GM21447 (cell line): ENCODE results near the gene CNGA1.
"Not testable (repeated sequence)": the region's sequence is repeated elsewhere in the genome, so short reads cannot be mapped to it uniquely, and the experiment has no call there.

Experiments
- ATAC-seq: cut with Tn5 transposase; IDR thresholded peaks from one replicate; pipeline ENCODE4 v1.9.1; 2021; ENCODE audit not compliant: unreplicated experiment

CNGA1 gene

GRCh38 chr4:48031802-48032525, 15.5 kb upstream of the CNGA1 start:
- no peak for ATAC-seq

DNA sequence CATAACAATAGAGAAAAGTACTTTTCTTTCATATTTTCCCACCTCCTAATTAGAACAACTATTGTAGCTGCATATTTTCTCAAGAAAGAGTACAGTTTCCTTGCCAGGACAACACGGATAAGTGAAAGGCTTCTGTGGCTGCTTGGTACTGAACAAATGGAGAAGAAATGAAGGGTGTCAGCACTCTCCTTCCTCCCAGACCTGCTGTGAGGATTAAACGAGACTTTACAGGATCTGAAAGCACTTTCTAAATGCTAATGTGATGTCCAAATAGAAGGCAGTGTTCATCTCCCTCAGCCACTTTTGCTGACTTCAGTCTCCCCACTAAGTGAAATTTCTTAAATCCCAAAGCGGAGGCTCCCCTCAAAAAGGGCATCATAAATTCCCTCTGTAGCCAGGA, 14.0 kb upstream of the CNGA1 start:
- no peak for ATAC-seq

DNA sequence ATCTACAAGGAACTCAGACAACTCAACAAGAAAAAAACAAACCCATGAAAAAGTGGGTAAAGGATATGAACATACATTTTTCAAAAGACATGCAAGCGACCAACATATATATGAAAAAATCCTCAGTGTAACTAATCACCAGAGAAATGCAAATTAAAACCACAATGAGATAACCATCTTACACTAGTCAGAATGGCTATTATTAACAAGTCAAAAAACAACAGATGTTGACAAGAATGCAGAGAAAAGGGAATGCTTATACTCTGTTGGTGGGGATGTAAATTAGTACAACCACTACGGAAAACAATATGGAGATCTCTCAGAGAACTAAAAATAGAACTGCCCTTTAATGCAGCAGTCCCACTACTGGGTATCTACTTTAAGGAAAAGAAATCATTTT, 12.2 kb upstream of the CNGA1 start:
- ATAC-seq = peak; percentile 79

GRCh38 chr4:48027653-48028052, 11.2 kb upstream of the CNGA1 start:
- ATAC-seq = no peak

DNA sequence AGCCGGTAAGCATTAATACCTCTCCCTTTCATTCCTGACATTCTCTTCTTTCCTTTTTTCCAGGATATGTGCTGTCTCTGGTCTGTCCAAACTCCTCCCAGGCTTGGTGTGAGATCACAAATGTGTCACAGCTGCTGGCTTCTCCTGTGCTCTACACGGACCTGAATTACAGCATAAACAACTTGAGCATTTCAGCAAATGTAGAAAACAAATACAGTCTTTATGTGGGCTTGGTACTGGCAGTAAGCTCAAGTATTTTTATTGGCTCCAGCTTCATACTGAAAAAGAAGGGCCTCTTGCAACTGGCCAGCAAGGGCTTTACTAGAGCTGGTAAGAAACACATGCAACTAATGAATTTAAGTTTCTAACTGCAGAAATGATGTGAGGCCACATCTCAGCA, 8.5 kb upstream of the CNGA1 start:
- ATAC-seq = no peak

- no peak for ATAC-seq
Observed at GRCh38 chr4:48024522-48024921, 8.0 kb upstream of the CNGA1 start.

GRCh38 chr4:48022192-48022799, 5.8 kb upstream of the CNGA1 start:
- no peak for ATAC-seq

- no peak for ATAC-seq
Observed at GRCh38 chr4:48021100-48021499, 4.6 kb upstream of the CNGA1 start.

DNA sequence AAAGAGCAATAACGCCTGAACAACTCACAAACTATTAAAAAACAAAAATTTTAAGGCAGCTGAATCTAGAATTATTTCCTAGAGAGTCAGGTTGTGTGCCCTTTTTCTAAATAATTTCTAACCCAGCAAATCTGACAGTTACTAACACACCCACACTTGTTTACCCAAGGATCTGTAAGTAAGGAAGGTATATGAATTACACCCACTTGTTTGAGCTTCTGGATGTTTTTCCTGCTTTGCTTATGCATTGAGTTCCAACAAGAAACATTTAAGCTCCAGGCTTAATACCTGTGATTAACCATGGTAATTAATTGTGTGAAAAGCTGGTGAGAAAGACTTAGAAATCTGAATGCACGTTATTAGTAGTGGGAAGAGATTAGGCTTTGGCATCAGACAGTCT, 1.6 kb upstream of the CNGA1 start:
- no peak for ATAC-seq

- no peak for ATAC-seq
Observed at GRCh38 chr4:48017108-48017571, 659 bp upstream of the CNGA1 start.

GRCh38 chr4:48015678-48016077, 803 bp downstream of the CNGA1 start:
- no peak for ATAC-seq

DNA sequence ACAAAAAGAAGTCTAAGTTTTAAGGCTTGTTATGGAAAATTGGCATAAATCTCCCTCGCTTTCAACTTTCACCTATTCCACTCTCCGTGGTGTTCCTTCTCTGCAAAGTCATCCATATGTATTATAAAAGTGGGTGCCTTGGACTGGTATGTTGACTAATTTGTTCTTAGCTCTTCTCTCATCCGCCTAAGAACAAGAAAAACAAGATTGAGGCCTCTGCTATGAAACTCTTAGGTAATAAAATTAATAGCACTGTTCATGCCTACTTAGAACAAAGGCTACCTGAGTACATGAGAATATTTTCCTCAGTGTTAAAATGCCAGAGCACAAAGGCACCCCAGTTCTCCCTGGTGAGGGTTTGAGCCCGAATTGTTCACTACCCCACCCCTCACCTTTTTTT, 1.3 kb downstream of the CNGA1 start:
- no peak for ATAC-seq

- no peak for ATAC-seq
Observed at GRCh38 chr4:48012824-48013223, 3.7 kb downstream of the CNGA1 start.

DNA sequence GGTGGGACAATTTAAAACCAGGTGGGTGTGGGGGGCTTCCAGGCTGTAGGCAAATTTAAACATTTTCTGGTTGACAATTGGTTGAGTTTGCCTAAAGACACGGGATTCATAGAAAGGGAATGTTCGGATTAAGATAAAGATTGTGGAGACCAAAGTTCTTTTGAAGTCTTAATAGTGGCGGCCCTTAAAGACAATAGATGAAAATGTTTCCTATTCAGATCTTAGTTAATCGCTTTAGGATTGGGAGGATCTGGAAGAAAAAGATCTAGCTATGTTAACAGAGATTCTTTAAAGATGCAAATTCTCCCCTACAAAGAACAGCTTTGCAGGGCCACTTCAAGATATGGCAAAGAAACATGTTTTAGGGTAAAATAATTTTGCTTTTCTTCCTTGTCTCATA, 4.8 kb downstream of the CNGA1 start:
- ATAC-seq = no peak

DNA sequence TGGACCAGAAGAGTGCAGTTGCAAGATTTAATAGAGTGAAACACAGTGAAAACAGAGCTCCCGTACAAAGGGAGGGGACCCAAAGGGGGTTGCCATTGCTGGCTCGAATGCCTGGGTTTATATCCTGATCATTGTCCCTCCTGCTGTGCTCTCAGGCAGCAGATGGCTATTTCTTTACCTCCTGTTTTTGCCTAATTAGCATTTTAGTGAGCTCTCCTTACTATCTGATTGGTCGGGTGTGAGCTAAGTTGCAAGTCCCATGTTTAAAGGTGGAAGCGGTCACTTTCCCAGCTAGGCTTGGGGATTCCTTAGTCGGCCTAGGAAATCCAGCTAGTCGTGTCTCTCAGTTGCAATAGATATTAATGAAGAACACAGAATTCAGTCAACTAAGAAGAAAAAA, 5.6 kb downstream of the CNGA1 start:
- not testable (repeated sequence) for ATAC-seq

DNA sequence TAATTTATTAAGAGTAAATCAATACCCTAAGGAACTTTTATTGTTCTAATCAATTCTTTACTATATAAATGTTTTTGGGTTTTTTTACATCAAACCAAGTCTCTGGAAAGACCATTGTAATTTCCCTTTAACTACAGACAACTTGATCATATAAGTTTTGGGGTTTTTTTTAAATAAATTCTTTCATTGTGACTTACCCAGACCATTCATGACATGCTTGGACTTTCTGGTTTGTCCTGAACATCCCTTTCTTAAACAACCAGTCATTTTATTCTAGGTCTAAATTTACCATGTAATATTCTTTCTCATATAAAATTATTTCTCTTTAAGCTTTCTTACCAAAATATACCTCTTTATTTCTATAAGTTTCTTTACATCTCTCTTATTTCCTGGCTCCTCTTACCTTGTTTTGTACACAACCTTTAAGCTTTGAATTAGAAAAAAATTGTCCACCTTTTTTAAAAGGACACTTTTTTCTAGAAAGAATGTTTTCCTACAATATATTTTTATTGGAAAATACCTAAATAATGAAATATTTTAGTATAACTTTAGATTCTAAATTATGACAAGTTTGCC, 8.4 kb downstream of the CNGA1 start:
- ATAC-seq = no peak

DNA sequence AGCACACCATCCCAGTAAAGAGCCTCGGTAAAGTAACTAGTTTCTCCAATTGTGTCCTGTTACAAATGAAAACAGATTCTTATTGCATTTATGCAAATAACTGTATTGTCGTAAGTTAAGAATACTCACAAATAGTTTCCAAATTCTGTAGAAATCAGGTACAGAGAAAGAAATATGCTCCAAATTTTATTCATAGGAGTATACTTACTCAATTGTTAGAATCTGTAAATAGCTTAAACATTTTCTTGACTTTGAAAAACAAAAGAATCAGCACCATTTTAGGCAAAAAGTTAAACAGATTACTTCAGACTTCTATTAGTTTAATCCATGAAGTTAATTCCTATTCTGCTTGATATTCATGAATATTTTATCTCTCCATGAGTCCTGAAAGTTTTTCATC, 10.7 kb downstream of the CNGA1 start:
- no peak for ATAC-seq

DNA sequence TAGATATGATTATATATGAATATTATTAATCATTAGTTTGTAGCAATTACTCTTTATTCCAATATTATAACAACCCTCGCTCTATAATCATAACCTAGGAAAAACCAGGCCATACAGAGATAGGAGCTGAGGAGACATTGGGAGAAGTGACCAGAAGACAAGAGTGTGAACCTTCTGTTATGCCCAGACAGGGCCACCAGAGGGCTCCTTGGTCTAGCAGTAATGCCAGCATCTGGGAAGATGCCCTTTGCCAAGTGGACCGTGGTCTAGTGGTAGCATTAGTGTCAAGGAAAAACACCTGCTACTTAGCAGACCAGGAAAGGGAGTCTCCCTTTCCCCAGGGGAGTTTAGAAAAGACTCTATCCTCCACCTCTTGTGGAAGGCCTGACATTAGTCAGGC, 12.9 kb downstream of the CNGA1 start:
- ATAC-seq = not testable (repeated sequence)

DNA sequence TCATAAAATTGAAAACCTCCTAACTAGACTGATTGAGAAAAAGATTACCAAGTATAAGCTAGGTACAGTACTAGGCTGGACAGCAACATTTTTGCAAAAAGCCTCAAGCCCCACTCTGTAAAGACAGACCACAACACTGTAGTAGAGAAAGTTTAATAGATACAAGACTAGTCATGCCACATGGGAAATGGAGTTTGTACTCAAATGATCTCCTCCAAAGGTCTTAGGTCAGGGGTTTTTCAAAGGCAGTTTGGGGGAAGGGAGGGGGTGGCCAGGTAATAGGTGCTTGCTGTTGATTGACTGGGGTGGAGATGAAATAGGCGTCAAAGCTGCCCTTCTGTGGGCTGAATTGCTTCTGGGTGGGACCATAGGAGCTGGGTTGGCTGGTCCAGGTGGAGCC, 14.2 kb downstream of the CNGA1 start:
- no peak for ATAC-seq

DNA sequence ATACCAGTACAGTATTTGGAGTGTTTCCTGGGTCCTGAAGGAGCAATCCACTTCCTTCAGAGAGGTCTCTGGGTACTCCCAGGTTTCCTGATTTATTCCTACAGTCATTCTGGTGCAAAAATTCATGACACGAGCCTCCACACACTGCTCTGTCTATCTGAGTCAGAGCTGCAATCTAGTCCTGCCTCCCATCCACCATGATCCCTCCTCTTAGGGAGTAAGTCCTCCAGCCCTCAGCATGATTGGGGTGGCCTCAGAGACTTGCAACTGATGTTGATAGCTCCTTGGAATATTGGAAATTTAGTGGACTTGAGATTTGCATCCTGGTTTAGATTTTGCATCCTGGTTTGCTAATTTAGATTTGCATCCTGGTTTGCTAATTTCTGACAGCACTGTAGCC, 20.5 kb downstream of the CNGA1 start:
- ATAC-seq = no peak

DNA sequence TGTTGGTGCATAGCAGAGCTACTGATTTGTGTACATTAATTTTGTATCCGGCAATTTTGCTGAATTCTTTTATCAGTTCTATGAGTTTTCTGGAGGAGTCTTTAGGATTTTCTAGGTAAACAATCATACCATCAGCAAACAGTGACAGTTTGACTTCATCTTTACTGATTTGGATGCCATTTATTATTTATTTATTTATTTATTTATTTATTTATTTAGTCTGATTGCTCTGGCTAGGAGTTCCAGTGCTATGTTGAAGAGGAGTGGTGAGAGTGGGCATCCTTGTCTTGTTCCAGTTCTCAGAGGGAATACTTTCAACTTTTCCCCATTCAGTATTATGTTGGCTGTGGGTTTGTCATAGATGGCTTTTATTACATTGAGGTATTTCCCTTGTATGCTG, 24.0 kb downstream of the CNGA1 start:
- ATAC-seq = not testable (repeated sequence)

DNA sequence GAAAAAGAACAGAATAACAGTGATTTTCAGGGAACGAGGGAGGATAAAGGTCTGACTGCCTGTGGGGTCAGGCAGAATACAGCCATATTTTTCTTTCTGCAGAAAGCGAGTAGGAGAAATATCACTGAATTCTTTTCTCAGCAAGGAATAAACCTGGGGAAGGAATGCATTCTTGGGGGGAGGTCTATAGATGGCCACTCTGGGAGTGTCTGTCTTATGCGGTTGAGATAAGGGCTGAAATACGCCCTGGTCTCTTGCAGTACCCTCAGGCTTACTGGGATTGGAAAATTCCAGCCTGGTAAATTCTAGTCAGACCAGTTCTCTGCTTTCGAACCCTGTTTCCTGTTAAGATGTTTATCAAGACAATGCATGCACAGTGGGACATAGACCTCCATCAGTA, 26.3 kb downstream of the CNGA1 start:
- no peak for ATAC-seq

- ATAC-seq = no peak
Observed at GRCh38 chr4:47974566-47974965, 41.9 kb downstream of the CNGA1 start.
